T-helper 22 cell (primary cell): ENCODE results near the gene METTL14.

Experiments used
- DNase-seq: peaks from one replicate; pipeline ENCODE4 v3.0.0-alpha.2; 2020; ENCODE audit warnings: low read depth

The METTL14 gene

DNA sequence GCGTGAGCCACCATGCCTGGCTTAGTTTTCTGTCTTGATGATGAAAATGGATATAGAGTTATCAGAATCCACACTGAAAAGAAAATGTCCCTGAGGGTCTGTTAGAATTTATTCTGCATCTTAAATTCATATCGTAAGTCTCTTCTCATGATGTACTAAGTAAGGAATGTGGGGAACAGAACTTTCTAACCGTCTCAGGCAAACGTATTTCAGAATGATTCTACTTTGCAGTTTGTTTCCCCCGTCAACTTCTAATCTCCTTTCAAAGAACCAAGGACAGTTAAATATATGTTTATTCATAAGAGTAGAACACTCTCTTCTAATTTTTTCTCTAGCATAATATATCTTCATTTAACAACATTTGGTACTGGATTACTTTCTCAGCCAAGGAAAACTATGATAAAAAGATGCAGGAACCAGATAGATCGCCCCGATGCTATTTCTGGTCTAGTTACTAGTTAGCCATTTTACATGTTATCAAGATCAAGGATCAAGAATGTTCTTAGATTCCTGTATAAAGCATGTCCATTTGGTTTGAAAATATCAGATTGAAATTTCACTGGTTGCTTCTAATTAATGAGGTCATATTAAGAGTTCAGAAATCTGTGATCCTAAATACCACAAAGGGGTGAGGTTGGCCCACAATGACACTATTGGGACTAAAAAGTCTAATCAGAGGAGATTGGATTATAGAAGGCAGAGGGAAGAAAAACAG lies 49.5 kb downstream of the METTL14 start:
- no peak for DNase-seq

DNA sequence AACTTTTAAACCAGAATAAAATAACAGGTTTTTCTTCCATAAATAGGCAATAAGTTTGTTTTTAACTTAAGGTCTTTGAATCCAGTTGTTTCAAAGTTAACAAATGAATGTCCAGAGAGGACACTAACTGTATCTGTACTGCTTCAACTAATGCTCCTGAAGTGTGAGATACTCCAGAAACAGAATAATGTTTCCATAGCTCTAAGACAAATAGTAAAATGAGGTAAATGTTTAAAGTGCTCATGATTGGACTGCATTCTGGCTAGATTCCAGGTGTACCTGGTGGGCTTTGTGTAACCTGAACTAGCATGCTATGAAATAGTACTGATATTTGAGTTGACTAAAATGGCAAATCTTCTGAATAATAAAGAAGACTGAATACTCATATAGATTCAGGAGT lies 51.7 kb downstream of the METTL14 start:
- no peak for DNase-seq

DNA sequence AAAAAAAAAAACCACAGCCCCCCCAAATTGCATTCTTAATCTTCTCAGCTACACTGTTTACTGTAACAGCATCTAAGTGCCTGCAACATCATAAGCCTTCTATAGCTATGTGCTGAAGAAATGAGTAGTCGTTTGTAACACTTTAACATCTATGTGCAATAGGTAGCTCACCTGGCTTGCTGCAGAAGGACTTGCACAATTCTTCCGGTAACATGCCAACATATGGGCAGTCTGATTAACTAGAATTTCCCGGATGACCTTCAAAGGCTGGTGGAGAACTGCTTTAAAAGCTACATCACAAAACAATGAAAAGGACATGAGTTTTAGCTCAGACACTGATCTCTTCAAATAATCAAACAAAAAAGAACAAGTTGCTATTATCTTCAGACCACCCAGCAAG lies 52.9 kb downstream of the METTL14 start:
- no peak for DNase-seq

GRCh38 chr4:118739022-118739713 lies 54.0 kb downstream of the METTL14 start:
- no peak for DNase-seq

DNA sequence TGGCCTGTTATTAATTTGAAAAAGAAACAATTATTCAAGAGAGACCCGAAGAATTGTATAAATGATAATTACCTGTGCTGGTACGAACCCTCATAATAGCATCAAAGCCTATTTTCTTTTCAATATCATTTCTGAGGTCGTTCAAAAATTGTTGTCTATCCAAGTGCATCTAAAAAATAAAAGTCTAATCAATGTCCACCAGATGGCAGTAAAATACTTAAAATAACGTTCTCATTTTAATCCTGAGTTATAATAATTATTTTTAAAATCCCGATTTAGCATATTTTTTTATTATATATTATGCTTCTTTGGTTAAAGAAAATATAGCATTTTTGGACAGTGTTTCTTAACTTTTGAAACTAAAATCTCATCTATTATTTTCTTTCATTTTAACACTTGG lies 55.7 kb downstream of the METTL14 start:
- DNase-seq, result no peak

DNA sequence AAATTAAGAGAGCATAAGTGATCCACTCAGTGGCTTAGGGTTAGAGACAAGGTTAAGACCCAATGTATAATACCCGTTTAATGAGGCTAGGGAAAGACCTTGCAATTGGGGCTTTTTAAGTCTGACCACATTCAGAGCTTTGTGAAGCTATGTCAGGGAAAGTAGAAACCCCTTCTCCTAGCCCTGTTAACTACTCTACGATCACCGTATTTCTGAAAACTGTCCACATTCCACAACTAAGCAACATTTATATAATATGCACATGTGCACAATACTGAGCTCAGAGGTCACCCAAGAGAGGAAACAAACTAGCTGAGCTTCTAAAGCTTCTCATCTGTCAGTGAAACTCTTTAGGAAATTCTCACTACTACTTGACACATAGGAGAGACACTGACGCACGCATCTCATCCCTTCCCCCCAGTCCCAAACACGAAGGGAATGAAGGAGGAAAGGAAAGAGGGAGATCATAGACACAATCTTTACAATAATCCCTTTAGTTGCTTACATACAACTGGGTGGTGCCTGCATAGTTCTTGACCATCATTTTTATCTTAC lies 56.2 kb downstream of the METTL14 start:
- no peak for DNase-seq

GRCh38 chr4:118742050-118742449 lies 56.9 kb downstream of the METTL14 start:
- no peak for DNase-seq

DNA sequence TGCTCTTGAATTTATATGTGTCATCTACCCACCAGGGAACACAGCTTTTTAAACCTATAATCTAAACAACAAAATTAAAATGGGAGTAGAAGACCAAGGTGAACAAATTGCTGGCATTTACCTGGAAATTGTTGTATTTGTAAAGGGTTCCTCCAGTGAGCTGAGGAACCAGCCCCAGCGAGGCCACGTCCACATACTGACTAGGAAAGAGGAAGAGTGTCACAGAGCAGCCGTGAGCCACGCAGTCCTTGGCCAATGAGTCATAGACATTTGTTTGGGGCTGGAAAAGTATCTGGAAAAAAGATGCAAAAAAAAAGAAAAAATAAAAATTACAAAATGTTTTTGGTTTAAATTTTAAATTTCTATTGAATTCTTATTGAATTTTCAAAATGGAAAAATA lies 58.7 kb downstream of the METTL14 start:
- no peak for DNase-seq

- DNase-seq, result no peak
These were observed 60.2 kb downstream of the METTL14 start for GRCh38 chr4:118745357-118745756.

DNA sequence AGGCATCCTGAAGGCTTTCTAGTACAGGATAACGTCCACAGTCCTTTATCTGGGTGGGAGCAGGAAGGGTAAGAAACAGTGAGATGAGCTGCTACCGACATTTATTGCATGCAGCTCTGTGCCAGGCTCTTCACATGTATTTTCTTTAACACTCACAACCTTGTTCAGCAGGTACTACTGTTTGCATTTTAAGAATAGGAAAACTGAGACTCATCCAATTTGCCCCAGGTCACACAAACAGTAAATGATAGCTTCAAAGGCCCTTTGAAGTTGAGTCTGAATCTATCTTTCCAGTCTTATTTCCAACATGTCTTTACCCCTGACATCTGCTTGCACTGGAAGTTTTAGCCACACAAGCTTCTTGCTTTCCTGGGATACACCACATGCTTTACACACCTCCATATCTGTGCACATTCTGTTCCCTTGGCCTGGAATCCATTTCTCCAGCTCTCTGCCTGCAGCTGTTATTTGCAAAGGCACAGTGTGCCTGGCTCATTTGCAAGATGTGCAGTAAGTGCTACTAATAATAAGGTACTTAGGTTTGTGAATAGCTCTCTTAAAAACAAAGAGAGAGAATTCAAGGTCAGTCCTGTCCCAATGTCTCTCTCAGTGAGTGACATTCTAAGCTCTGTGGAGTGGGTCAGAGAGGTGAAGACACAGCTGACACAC lies 61.2 kb downstream of the METTL14 start:
- DNase-seq, result no peak

DNA sequence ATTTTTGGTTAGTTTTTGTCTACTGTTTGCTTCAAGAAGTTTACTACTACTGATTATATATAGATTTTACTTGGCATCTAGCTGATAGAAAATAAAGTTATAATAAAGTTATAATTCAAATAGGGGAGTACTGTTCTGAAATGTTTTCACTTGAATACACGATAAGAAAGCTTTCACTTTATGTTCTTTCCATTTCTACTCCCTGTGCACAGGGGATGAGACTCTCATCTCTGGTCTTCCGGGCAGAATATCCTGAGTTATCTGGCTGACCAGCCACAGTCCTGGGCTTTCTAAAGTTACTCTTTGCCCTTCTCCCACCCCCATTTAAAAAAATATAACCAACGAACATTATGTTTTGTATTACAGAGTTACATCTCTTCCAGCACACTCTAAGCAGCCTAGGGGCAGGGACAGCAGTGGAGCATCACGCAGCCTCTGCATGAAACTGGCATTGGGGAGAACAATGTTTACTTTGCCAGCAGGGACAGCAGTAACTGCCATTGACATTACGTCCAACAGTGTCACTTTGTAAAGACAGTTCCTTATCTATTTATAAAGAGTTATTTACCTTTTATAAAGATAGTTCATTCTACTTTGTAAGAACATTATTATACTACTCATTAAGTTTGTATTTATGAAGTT lies 64.3 kb downstream of the METTL14 start:
- no peak for DNase-seq

DNA sequence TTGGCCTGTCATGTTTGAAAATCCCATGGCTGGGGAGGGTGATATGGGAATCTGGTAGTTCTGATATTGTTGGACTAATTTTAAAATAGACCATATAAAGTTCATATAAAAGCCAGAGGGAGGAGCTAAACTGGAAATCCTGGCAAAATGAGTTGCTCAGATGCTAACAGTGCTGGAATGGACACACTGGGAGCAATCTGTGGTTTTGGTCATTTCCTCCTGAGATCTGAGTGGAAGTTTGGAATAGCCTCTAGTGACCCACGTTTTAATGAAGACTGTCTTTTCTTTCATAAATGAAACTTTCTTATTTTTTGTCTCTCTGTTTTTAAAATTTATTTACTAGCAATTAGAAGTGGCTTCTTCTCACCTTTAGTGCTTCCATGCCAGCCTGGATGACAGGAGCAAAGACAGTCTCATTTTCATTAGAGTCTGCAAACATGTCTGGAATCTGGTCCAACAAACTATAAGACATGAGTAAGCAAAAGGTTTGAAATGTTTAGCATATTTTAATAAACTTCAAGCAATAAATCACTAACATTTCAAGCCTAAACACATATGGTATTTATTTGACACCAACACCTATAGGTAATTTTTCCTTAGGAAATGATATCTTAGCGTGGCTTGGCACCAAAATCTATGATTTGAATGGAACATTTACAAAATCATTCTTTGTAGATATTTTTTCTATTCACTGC lies 66.6 kb downstream of the METTL14 start:
- DNase-seq, result no peak

- DNase-seq, result no peak
These were observed 67.4 kb downstream of the METTL14 start for GRCh38 chr4:118752551-118752950.

DNA sequence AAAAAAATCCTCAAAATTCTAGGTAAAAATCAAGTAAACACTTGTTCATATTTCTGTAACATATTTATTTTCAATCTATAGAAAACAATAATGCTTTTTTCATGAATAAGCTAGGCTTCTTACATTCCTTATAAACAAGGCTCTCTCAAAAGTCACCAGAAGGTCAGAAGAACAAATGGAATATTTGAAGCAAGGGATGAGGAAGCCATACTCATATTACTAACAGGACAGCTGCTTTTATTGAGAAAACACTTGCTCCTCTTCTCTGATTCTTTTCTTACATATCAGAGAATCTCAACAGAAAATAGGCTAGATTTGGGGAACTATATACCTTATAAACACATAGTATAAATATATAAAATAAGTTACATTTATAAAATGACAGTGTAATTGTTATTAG lies 67.9 kb downstream of the METTL14 start:
- DNase-seq, result no peak

DNA sequence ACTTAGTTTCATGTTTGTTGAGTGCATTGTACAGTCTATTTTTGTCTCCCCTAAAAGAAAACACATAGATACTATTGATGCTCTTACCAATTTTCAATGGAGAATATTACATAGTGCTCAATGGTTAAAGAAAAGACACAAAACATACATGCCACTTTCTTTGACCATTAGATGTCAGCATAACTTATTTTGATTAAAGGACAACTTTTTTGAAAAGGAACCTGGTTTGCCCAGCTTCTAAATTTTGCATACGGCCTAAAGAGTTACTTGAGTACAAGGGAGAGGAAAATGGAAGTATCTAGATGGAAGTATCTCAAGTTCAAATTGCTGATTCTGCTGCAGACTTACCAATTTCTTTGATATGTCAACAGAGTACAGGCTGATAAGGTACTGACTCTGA lies 68.5 kb downstream of the METTL14 start:
- DNase-seq, result no peak

- DNase-seq, result no peak
These were observed 69.7 kb downstream of the METTL14 start for GRCh38 chr4:118754890-118755289.

DNA sequence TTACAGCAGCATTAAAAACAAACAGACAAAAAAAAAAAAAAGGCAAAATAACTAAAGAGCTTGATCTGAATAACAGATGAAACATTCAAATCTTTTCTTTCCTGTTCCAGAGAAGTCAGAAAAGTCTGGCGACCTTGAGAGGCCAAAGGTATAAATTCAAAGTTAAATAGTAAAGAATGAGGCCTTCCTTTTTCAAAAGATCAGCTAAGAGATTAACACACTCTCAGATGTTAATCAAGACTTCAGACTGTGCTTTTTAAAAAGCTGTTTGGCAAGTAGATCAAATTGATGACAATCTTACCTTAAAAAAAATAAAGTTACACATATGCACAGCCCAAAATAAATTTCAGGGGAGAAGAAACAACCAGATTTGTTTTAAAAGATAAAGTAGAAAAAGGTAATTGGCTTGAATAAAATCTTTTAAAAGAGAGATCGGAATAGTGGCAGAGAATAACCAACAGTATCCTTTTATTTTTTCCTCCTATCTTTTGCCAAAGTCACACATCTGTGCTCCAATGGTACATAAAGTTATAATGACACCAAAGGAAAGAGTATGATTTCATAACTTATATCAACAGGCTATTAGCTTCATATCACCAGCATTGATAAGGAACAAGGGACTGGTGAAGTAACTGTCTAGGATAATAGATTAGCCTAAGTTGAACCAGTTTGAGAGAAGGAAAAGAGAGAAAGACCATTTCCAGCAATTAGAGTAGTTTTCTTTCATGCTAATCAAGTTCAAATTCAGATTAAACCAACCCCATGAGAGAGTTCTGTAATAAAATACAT lies 70.4 kb downstream of the METTL14 start:
- no peak for DNase-seq

- DNase-seq, result no peak
These were observed 71.2 kb downstream of the METTL14 start for GRCh38 chr4:118756429-118756828.

GRCh38 chr4:118756958-118757357 lies 71.8 kb downstream of the METTL14 start:
- DNase-seq, result no peak

GRCh38 chr4:118757761-118758251 lies 72.6 kb downstream of the METTL14 start:
- no peak for DNase-seq

DNA sequence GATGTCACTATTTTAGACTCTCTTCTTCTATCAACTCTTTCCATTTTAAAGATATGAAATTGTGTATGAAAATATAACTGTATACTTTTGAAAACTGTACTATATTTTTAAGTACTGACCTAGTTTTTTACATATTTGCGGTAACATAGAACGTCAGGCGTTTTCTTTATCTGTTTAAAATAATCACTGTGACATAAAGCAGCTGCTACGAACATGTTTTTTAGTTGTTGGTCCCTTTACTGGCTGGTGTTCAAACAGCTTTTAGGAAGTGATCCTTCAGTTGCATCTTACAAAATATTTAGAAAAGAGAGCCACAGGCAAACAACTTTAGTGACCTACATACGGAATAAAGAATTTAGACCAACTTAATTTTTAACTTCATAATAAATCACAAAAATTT lies 73.1 kb downstream of the METTL14 start:
- no peak for DNase-seq
